ENCODE results near the gene CHP2. TPM values are rescaled to one million over a fixed set of nuclear protein-coding genes. Genes with fewer than 3 reads are reported as not detected.

CHP2 gene
- total RNA-seq, 2 experiments from 2014 or later: not detected

DNA sequence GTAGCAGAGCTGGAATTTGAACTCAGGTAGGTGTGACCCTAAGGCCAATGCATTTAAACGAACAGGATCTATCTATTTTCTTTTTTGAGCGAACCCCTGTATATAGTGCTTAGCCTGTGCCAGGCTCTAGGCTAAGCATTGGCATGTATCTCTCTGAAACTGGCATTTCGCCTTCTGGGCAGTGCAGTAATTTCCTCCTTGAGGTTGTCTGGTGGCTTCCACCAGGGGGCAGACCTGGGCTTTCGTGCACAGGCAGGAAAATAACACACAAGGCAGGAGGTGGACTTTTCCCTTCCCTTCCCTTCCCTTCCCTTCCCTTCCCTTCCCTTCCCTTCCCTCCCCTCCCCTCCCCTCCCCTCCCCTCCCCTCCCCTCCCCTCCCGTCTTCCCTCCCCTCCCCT, 46.6 kb downstream of the CHP2 start:
- H3K27ac Mint-ChIP-seq: no peak overlapping the region

DNA sequence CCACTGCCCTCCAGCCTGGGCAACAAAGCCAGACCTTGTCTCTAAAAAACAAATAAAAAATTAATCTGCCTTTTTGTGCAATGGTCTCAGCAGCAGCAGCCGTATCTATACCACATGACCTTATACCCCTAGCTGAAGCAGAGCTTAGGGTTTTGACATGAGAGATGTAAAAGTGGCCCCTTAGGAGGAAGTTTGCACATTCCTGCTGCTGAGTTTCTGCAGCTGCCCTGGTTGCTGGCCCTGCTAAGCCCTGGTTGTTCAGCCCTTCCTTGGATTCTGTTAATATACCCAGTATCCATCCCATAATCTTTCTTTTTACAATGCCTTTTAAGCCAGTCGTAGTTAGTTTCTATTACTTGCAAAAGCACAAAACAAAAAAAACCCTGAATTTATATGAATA, 48.0 kb downstream of the CHP2 start:
- peaks cover 11% of the 10 kb centered on the region for H3K4me1 Mint-ChIP-seq (ENCODE audit: low read depth)
- POLR2A ChIA-PET: interaction anchor here (1.0 to 2.2 kb wide), 5 partner anchors 33 to 234 kb away, joined by 3 to 10 read pairs (median 5); partner anchors contain the start of gene PRKCB
- H3K27me3 Mint-ChIP-seq: no peaks in the 10 kb centered on the region
- H3K27ac ChIP-seq (ENCODE audit: low read depth in 1 of 2, low read length in 2 of 2): no peak overlapping the region
- H3K27me3 ChIP-seq (ENCODE audit: control insufficient read depth in 1 of 2, insufficient read depth in 2 of 2, low read length in 2 of 2): no peaks in the 10 kb centered on the region
- no peak for DNase-seq
- no peaks in the 10 kb centered on the region for H3K4me1 ChIP-seq (ENCODE audit: insufficient read depth, low read length)
- H3K9me3 Mint-ChIP-seq: no peaks in the 10 kb centered on the region
- CTCF ChIA-PET: interaction anchor here (0.6 to 4.1 kb wide), 24 partner anchors 8 to 734 kb away, joined by 3 to 29 read pairs (median 5); partner anchors contain the start of gene PRKCB
- TF ChIP-seq, protein P1, sequence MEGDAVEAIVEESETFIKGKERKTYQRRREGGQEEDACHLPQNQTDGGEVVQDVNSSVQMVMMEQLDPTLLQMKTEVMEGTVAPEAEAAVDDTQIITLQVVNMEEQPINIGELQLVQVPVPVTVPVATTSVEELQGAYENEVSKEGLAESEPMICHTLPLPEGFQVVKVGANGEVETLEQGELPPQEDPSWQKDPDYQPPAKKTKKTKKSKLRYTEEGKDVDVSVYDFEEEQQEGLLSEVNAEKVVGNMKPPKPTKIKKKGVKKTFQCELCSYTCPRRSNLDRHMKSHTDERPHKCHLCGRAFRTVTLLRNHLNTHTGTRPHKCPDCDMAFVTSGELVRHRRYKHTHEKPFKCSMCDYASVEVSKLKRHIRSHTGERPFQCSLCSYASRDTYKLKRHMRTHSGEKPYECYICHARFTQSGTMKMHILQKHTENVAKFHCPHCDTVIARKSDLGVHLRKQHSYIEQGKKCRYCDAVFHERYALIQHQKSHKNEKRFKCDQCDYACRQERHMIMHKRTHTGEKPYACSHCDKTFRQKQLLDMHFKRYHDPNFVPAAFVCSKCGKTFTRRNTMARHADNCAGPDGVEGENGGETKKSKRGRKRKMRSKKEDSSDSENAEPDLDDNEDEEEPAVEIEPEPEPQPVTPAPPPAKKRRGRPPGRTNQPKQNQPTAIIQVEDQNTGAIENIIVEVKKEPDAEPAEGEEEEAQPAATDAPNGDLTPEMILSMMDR (IDR thresholded peaks at IDR 0.05): no peak
- intact Hi-C loops (cut with DNase I, micrococcal nuclease): loop anchor here (1.0 to 5.0 kb wide), 3 partner anchors 34 to 208 kb away; no protein-coding TSS in a partner anchor
- H3K36me3 Mint-ChIP-seq (ENCODE audit: low read depth): no peaks in the 10 kb centered on the region
- ATAC-seq (ENCODE audit: poor library complexity): no peak
- H3K27ac Mint-ChIP-seq: no peak overlapping the region
- no peak overlapping the region for H3K4me3 Mint-ChIP-seq
- no peak overlapping the region for H3K4me3 ChIP-seq (ENCODE audit: low read length)
- H3K9me3 ChIP-seq (ENCODE audit: control insufficient read depth in 1 of 2, insufficient read depth in 1 of 2, low read length in 2 of 2): no peaks in the 10 kb centered on the region
- no peaks in the 10 kb centered on the region for H3K36me3 ChIP-seq (ENCODE audit: insufficient read depth, low read length)

More for the DNA sequence above, 46.6 kb downstream of the CHP2 start:
- Histone ChIP-seq H3K9me3 (ENCODE audit: control insufficient read depth in 1 of 2, insufficient read depth in 1 of 2, low read length in 2 of 2) (no peaks in the 10 kb centered on the region), H3K4me1 (ENCODE audit: insufficient read depth, low read length) (no peaks in the 10 kb centered on the region), H3K27ac (ENCODE audit: low read depth in 1 of 2, low read length in 2 of 2) (no peak overlapping the region), H3K4me3 (ENCODE audit: low read length) (no peak overlapping the region), H3K27me3 (ENCODE audit: control insufficient read depth in 1 of 2, insufficient read depth in 2 of 2, low read length in 2 of 2) (no peaks in the 10 kb centered on the region), H3K36me3 (ENCODE audit: insufficient read depth, low read length) (no peaks in the 10 kb centered on the region)
- ChIA-PET POLR2A (no interaction called here), CTCF (interaction anchor here (1.0 to 1.7 kb wide), 3 partner anchors 209 to 235 kb away, joined by 4 to 8 read pairs (median 6); no protein-coding TSS in a partner anchor)
- intact Hi-C loops (cut with DNase I, micrococcal nuclease): loop anchor here (1.0 to 5.0 kb wide), 4 partner anchors 76 to 703 kb away; no protein-coding TSS in a partner anchor
- TF ChIP-seq, protein P1 (IDR thresholded peaks at IDR 0.05): peak; percentile 69
- Mint-ChIP-seq H3K4me3 (no peak overlapping the region), H3K36me3 (ENCODE audit: low read depth) (no peaks in the 10 kb centered on the region), H3K27me3 (no peaks in the 10 kb centered on the region), H3K9me3 (no peaks in the 10 kb centered on the region), H3K4me1 (ENCODE audit: low read depth) (peaks cover 11% of the 10 kb centered on the region)
- DNase-seq: peak; percentile 62 to 90 (median 76)
- ATAC-seq (ENCODE audit: poor library complexity): peak; percentile 73

DNA sequence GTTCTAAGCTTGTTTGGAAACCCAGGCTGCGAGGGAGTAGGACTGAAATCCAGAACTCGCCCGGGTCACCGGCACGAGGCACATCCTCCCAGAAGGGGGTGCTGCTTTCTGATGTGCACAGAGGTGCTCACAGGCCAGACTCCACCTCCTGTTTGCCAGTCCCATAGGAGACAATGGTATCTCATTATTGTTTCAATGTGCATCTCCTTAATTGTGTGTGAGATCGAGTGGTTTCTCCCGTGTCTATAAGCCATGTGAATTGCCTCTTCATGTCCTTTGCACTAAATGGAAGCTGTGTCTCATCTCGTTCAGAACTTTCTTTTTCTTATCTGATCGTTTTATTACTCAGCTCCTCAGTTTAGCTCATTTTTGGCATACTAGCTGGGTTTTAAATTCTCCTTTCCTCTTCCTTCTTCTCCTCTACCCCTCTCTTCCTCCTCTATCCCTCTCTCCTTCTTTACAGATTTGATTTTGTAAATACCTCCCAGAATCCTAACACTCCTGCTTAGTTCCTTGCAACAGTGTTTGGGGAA, 48.8 kb downstream of the CHP2 start:
- Mint-ChIP-seq H3K36me3 (ENCODE audit: low read depth) (no peaks in the 10 kb centered on the region), H3K4me3 (no peak overlapping the region), H3K27ac (no peak overlapping the region), H3K27me3 (no peaks in the 10 kb centered on the region), H3K9me3 (no peaks in the 10 kb centered on the region), H3K4me1 (ENCODE audit: low read depth) (peaks cover 11% of the 10 kb centered on the region)
- ATAC-seq (ENCODE audit: poor library complexity) (peak; percentile 92), DNase-seq (peak; percentile 56 to 84 (median 67))
- no peaks in the 10 kb centered on the region for H3K9me3 ChIP-seq (ENCODE audit: control insufficient read depth in 1 of 2, insufficient read depth in 1 of 2, low read length in 2 of 2)
- no peaks in the 10 kb centered on the region for H3K36me3 ChIP-seq (ENCODE audit: insufficient read depth, low read length)
- no peak overlapping the region for H3K27ac ChIP-seq (ENCODE audit: low read depth in 1 of 2, low read length in 2 of 2)
- no peaks in the 10 kb centered on the region for H3K4me1 ChIP-seq (ENCODE audit: insufficient read depth, low read length)
- H3K4me3 ChIP-seq (ENCODE audit: low read length): no peak overlapping the region
- intact Hi-C loops (cut with DNase I, micrococcal nuclease): loop anchor here (1.0 to 5.0 kb wide), 3 partner anchors 33 to 207 kb away; no protein-coding TSS in a partner anchor
- H3K27me3 ChIP-seq (ENCODE audit: control insufficient read depth in 1 of 2, insufficient read depth in 2 of 2, low read length in 2 of 2): no peaks in the 10 kb centered on the region
- POLR2A ChIA-PET: interaction anchor here (0.7 to 2.2 kb wide), 8 partner anchors 15 to 233 kb away, joined by 3 to 10 read pairs (median 4); partner anchors contain the start of gene PRKCB
- TF ChIP-seq, protein P1 (IDR thresholded peaks at IDR 0.05): peak; percentile 86
- CTCF ChIA-PET: interaction anchor here (0.6 to 4.1 kb wide), 26 partner anchors 9 to 733 kb away, joined by 3 to 29 read pairs (median 5); partner anchors contain the start of gene PRKCB

Measured in CD4-positive, alpha-beta T cell (primary cell).